ENCODE data around the gene CDCA5. TPM values are rescaled to one million over a fixed set of nuclear protein-coding genes. Genes with fewer than 3 reads are reported as not detected.
"Not testable (repeated sequence)": the region's sequence is repeated elsewhere in the genome, so short reads cannot be mapped to it uniquely, and the experiment has no call there.

CDCA5 gene
- total and polyA plus RNA-seq, 3 experiments from 2014 or later, result 0.54 to 98.8 (median 94.9) TPM

- ChIA-PET POLR2A (interaction anchor here (0.5 to 2.5 kb wide), 25 partner anchors 10 to 1721 kb away, joined by 3 to 60 read pairs (median 4); partner anchors contain the start of genes ACTN3, ARL2, POLA2 and PPP2R5B), CTCF (interaction anchor here (0.9 to 3.7 kb wide), 12 partner anchors 9 to 490 kb away, joined by 3 to 43 read pairs (median 4); partner anchors contain the start of genes ARL2, CAPN1, CDCA5 and SYVN1)
- H3K9me3 ChIP-seq (ENCODE audit: low read length), result no peaks in the 10 kb centered on the region
- Mint-ChIP-seq H3K27me3 (peaks cover 0 to 2% of the 10 kb centered on the region in 2 donors), H3K9me3 (no peaks in the 10 kb centered on the region), H3K27ac (peak within 1 kb of the TSS; percentile 97 to 100 (median 100)), H3K36me3 (peaks cover 7 to 88% (median 9%) of the 10 kb centered on the region in 3 donors), H3K4me1 (peaks cover 33 to 59% (median 45%) of the 10 kb centered on the region in 3 donors), H3K4me3 (peak within 1 kb of the TSS; percentile 96 to 100 (median 99))
- H3K4me3 ChIP-seq (ENCODE audit: low read length), result peak within 1 kb of the TSS; percentile 95
- peaks cover 53% of the 10 kb centered on the region for H3K36me3 ChIP-seq (ENCODE audit: insufficient read depth, low read length)
- peaks cover 21% of the 10 kb centered on the region for H3K4me1 ChIP-seq (ENCODE audit: insufficient read depth, low read length)
- H3K27ac ChIP-seq (ENCODE audit: low read depth, low read length), result peak within 1 kb of the TSS; percentile 97
- no peaks in the 10 kb centered on the region for H3K27me3 ChIP-seq (ENCODE audit: insufficient read depth, low read length, poor library complexity, severe bottlenecking)
- peak; percentile 98 to 99 (median 98) for DNase-seq
Observed at GRCh38 chr11:65121865-65122696, 38.2 kb upstream of the CDCA5 start, which contains the start of the genes FAU and MRPL49. FAU (minus strand) TSS chr11:65122134; CDS start chr11:65121813, 321 bp downstream. MRPL49 (plus strand) TSS chr11:65122321; CDS start chr11:65122347, 26 bp downstream.

GRCh38 chr11:65121447-65121864, 37.6 kb upstream of the CDCA5 start:
- Mint-ChIP-seq H3K27ac (peak overlapping the region; percentile 97 to 100 (median 100)), H3K4me3 (peak overlapping the region; percentile 96 to 100 (median 99)), H3K4me1 (peaks cover 37 to 64% (median 45%) of the 10 kb centered on the region in 3 donors), H3K36me3 (peaks cover 7 to 84% (median 7%) of the 10 kb centered on the region in 3 donors), H3K9me3 (no peaks in the 10 kb centered on the region), H3K27me3 (peaks cover 0 to 2% of the 10 kb centered on the region in 2 donors)
- ChIA-PET CTCF (interaction anchor here (0.9 to 3.7 kb wide), 12 partner anchors 9 to 491 kb away, joined by 3 to 43 read pairs (median 4); partner anchors contain the start of genes ARL2, CAPN1, CDCA5 and SYVN1), POLR2A (interaction anchor here (0.5 to 2.5 kb wide), 21 partner anchors 10 to 1722 kb away, joined by 3 to 60 read pairs (median 4); partner anchors contain the start of genes ACTN3, ARL2, PPP2R5B and RCE1)
- peak overlapping the region; percentile 97 for H3K27ac ChIP-seq (ENCODE audit: low read depth, low read length)
- peak overlapping the region; percentile 95 for H3K4me3 ChIP-seq (ENCODE audit: low read length)
- DNase-seq, result no peak
- no peaks in the 10 kb centered on the region for H3K9me3 ChIP-seq (ENCODE audit: low read length)
- H3K27me3 ChIP-seq (ENCODE audit: insufficient read depth, low read length, poor library complexity, severe bottlenecking), result no peaks in the 10 kb centered on the region
- peaks cover 47% of the 10 kb centered on the region for H3K36me3 ChIP-seq (ENCODE audit: insufficient read depth, low read length)
- H3K4me1 ChIP-seq (ENCODE audit: insufficient read depth, low read length), result peaks cover 26% of the 10 kb centered on the region

- H3K4me1 Mint-ChIP-seq, result peaks cover 37 to 70% (median 45%) of the 10 kb centered on the region in 3 donors
- H3K36me3 Mint-ChIP-seq, result peaks cover 7 to 80% (median 7%) of the 10 kb centered on the region in 3 donors
- peak overlapping the region; percentile 97 to 100 (median 100) for H3K27ac Mint-ChIP-seq
- Histone ChIP-seq H3K27me3 (ENCODE audit: insufficient read depth, low read length, poor library complexity, severe bottlenecking) (no peaks in the 10 kb centered on the region), H3K4me1 (ENCODE audit: insufficient read depth, low read length) (peaks cover 32% of the 10 kb centered on the region), H3K4me3 (ENCODE audit: low read length) (peak overlapping the region; percentile 95), H3K9me3 (ENCODE audit: low read length) (no peaks in the 10 kb centered on the region), H3K27ac (ENCODE audit: low read depth, low read length) (peak overlapping the region; percentile 97), H3K36me3 (ENCODE audit: insufficient read depth, low read length) (peaks cover 46% of the 10 kb centered on the region)
- H3K9me3 Mint-ChIP-seq, result no peaks in the 10 kb centered on the region
- peaks cover 0 to 2% of the 10 kb centered on the region in 2 donors for H3K27me3 Mint-ChIP-seq
- POLR2A ChIA-PET, result interaction anchor here (1.0 to 2.5 kb wide), 4 partner anchors 9 to 206 kb away, joined by 3 to 60 read pairs (median 23); partner anchors contain the start of genes ARL2, SYVN1 and TM7SF2
- CTCF ChIA-PET, result interaction anchor here (1.2 to 3.7 kb wide), 5 partner anchors 10 to 108 kb away, joined by 3 to 43 read pairs (median 4); partner anchors contain the start of genes CDCA5, TM7SF2 and ZFPL1
- peak overlapping the region; percentile 96 to 100 (median 99) for H3K4me3 Mint-ChIP-seq
- DNase-seq, result no peak
Observed at GRCh38 chr11:65120831-65121230, 37.0 kb upstream of the CDCA5 start.

GRCh38 chr11:65119670-65119995, 35.8 kb upstream of the CDCA5 start:
- POLR2A ChIA-PET, result interaction anchor here (0.7 kb wide), 1 partner anchor 233 kb away, joined by 3 read pairs; no protein-coding TSS in a partner anchor
- Mint-ChIP-seq H3K36me3 (peaks cover 5 to 73% (median 7%) of the 10 kb centered on the region in 3 donors), H3K9me3 (no peaks in the 10 kb centered on the region), H3K27ac (peak overlapping the region in 7 of 8 donors; percentile 14 to 100 (median 82)), H3K4me1 (peaks cover 37 to 77% (median 45%) of the 10 kb centered on the region in 3 donors), H3K4me3 (peak overlapping the region in 5 of 7 donors; percentile 30 to 100 (median 51)), H3K27me3 (peaks cover 0 to 2% of the 10 kb centered on the region in 2 donors)
- H3K4me3 ChIP-seq (ENCODE audit: low read length), result no peak overlapping the region
- no peaks in the 10 kb centered on the region for H3K27me3 ChIP-seq (ENCODE audit: insufficient read depth, low read length, poor library complexity, severe bottlenecking)
- peaks cover 37% of the 10 kb centered on the region for H3K4me1 ChIP-seq (ENCODE audit: insufficient read depth, low read length)
- peaks cover 35% of the 10 kb centered on the region for H3K36me3 ChIP-seq (ENCODE audit: insufficient read depth, low read length)
- no peak overlapping the region for H3K27ac ChIP-seq (ENCODE audit: low read depth, low read length)
- CTCF ChIA-PET, result interaction anchor here (1.5 to 3.7 kb wide), 2 partner anchors 9 to 16 kb away, joined by 4 to 43 read pairs; partner anchors contain the start of gene TM7SF2
- no peak for DNase-seq
- H3K9me3 ChIP-seq (ENCODE audit: low read length), result no peaks in the 10 kb centered on the region

- Mint-ChIP-seq H3K4me1 (peaks cover 36 to 75% (median 43%) of the 10 kb centered on the region in 3 donors), H3K36me3 (peaks cover 4 to 67% (median 7%) of the 10 kb centered on the region in 3 donors), H3K27ac (peak overlapping the region; percentile 56 to 99 (median 96)), H3K4me3 (peak overlapping the region in 2 of 7 donors; percentile 76 to 96)
- H3K27me3 Mint-ChIP-seq; H3K27me3 ChIP-seq (ENCODE audit: insufficient read depth, low read length, poor library complexity, severe bottlenecking); DNase-seq; H3K9me3 Mint-ChIP-seq; H3K4me3 ChIP-seq (ENCODE audit: low read length); H3K9me3 ChIP-seq (ENCODE audit: low read length): not testable (repeated sequence)
- peaks cover 38% of the 10 kb centered on the region for H3K4me1 ChIP-seq (ENCODE audit: insufficient read depth, low read length)
- peak overlapping the region; percentile 1 for H3K27ac ChIP-seq (ENCODE audit: low read depth, low read length)
- CTCF ChIA-PET, result interaction anchor here (0.8 to 3.7 kb wide), 6 partner anchors 8 to 105 kb away, joined by 3 to 43 read pairs (median 4); partner anchors contain the start of genes ARL2 and TM7SF2
- peaks cover 31% of the 10 kb centered on the region for H3K36me3 ChIP-seq (ENCODE audit: insufficient read depth, low read length)
- POLR2A ChIA-PET, result interaction anchor here (0.7 kb wide), 1 partner anchor 232 kb away, joined by 3 read pairs; no protein-coding TSS in a partner anchor
Observed at GRCh38 chr11:65118891-65119669, 35.2 kb upstream of the CDCA5 start.

- no peaks in the 10 kb centered on the region for H3K27me3 ChIP-seq (ENCODE audit: insufficient read depth, low read length, poor library complexity, severe bottlenecking)
- H3K27ac ChIP-seq (ENCODE audit: low read depth, low read length), result peak overlapping the region; percentile 1
- Mint-ChIP-seq H3K27ac (peak overlapping the region; percentile 92 to 99 (median 96)), H3K9me3 (no peaks in the 10 kb centered on the region), H3K4me1 (peaks cover 41 to 76% (median 49%) of the 10 kb centered on the region in 3 donors), H3K4me3 (peak overlapping the region; percentile 30 to 94 (median 90)), H3K27me3 (peaks cover 0 to 2% of the 10 kb centered on the region in 2 donors), H3K36me3 (peaks cover 4 to 65% (median 7%) of the 10 kb centered on the region in 3 donors)
- no peak overlapping the region for H3K4me3 ChIP-seq (ENCODE audit: low read length)
- POLR2A ChIA-PET, result interaction anchor here (0.7 to 2.4 kb wide), 14 partner anchors 9 to 381 kb away, joined by 3 to 27 read pairs (median 4); partner anchors contain the start of genes MALAT1, SAC3D1, SF1 and SYVN1
- H3K4me1 ChIP-seq (ENCODE audit: insufficient read depth, low read length), result peaks cover 45% of the 10 kb centered on the region
- H3K36me3 ChIP-seq (ENCODE audit: insufficient read depth, low read length), result peaks cover 31% of the 10 kb centered on the region
- CTCF ChIA-PET, result interaction anchor here (0.7 to 2.9 kb wide), 12 partner anchors 9 to 104 kb away, joined by 3 to 27 read pairs (median 4); partner anchors contain the start of genes ARL2, CAPN1 and VPS51
- no peak for DNase-seq
- H3K9me3 ChIP-seq (ENCODE audit: low read length), result no peaks in the 10 kb centered on the region
Observed at GRCh38 chr11:65118097-65118837, 34.4 kb upstream of the CDCA5 start.

Data from CD8-positive, alpha-beta memory T cell (primary cell).